BE2C (cell line): ENCODE results near the gene ANO9.

Experiments
- DNase-seq: peaks from one replicate; pipeline ENCODE4 v3.0.0-alpha.2; 2020
- H3K27me3 ChIP-seq: fragments of 250-450 bp; sonication (Bioruptor Pico); 2 replicates; pipeline ENCODE4 v1.5.1; 2020; ENCODE audit warnings: mild to moderate bottlenecking
- H3K36me3 ChIP-seq: fragments of 250-450 bp; sonication (Bioruptor Pico); 2 replicates; pipeline ENCODE4 v1.5.1; 2020; ENCODE audit warnings: mild to moderate bottlenecking
- H3K4me1 ChIP-seq: fragments of 250-450 bp; sonication (Bioruptor Pico); 2 replicates; pipeline ENCODE4 v1.5.1; 2020
- H3K4me3 ChIP-seq: 2 replicates; pipeline ENCODE4 v1.5.1; 2011; ENCODE audit warnings: low read depth, low read length
- H3K9me3 ChIP-seq: fragments of 250-450 bp; sonication (Bioruptor Pico); 2 replicates; pipeline ENCODE4 v1.5.1; 2020
- CTCF ChIP-seq: IDR thresholded peaks from 2 replicates; pipeline ENCODE4 v1.5.1; 2012; ENCODE audit warnings: mild to moderate bottlenecking, low read depth, low read length

Gene ANO9

GRCh38 chr11:468493-468892 lies 26.7 kb upstream of the ANO9 start:
- TF ChIP-seq CTCF = no peak
- no peaks in the 10 kb centered on the region for H3K27me3 ChIP-seq
- H3K36me3 ChIP-seq = no peaks in the 10 kb centered on the region
- no peak for DNase-seq
- no peaks in the 10 kb centered on the region for H3K4me1 ChIP-seq
- H3K4me3 ChIP-seq = no peak overlapping the region
- H3K9me3 ChIP-seq = no peaks in the 10 kb centered on the region

DNA sequence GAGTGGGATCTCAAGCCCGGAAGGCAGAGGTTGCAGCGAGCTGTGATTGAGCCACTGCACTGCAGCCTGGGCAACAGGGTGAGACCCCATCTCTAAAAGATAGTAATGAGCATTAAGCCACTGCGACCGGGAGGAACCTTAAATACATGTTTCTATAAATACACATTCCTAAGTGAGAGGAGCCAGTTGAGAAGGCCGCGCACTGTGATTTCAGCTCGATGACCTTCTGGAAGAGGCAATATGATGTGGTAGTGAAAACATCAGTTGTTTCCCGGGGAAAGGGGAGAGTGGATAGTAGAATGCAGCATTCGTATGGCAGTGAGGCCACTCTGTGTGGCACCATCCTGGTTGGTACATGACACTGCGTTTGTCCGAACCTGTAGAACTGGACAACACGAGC lies 26.2 kb upstream of the ANO9 start:
- no peaks in the 10 kb centered on the region for H3K36me3 ChIP-seq
- TF ChIP-seq CTCF = no peak
- no peaks in the 10 kb centered on the region for H3K27me3 ChIP-seq
- no peaks in the 10 kb centered on the region for H3K9me3 ChIP-seq
- H3K4me1 ChIP-seq = no peaks in the 10 kb centered on the region
- DNase-seq = no peak
- no peak overlapping the region for H3K4me3 ChIP-seq

- Histone ChIP-seq H3K27me3 (no peaks in the 10 kb centered on the region), H3K9me3 (no peaks in the 10 kb centered on the region), H3K36me3 (no peaks in the 10 kb centered on the region), H3K4me1 (no peaks in the 10 kb centered on the region), H3K4me3 (no peak overlapping the region)
- no peak for DNase-seq
- no peak for TF ChIP-seq CTCF
Measured at GRCh38 chr11:465896-466530, 24.2 kb upstream of the ANO9 start.

GRCh38 chr11:464316-464715 lies 22.5 kb upstream of the ANO9 start:
- H3K36me3 ChIP-seq = peaks cover 4% of the 10 kb centered on the region; the same call in 1 of the 2 replicates
- no peak overlapping the region for H3K4me3 ChIP-seq
- TF ChIP-seq CTCF = no peak

DNA sequence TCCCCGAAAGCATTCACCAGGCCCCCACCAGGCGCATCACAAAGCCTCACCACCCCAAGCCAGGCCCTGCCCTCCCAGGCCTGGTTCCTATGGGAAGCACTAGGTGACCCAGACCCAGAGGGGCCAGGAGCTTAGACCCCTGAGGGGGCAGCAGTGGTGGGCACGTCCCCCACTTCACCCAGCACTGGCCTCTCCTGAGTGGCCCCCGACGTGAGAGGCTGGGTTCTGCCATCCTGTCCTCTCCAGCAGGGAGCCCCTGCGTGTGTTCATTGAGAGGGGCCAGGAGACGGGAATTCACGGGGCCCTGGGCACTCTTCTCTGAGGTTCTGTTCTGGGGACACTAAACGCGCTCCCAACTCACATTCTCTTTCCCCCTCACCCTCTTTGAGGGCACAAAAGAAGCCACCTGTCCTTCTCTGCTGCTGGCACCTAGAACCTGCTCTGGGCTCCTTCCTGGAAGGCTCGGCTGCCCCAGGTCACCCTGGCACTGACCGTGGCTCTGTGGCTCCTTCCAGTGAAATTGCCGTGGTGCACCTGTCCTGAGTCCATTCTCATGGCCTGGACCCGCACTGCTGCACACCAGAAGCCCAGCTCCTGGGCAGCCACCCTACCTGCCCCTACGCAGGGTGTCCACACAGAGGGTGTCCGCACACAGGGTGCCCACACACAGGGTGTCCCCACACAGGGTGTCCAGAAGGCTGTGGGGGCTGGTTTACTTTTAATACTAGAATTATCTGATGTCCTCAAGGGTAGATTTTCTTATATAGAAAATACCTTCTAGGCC lies 20.5 kb upstream of the ANO9 start:
- no peak for TF ChIP-seq CTCF
- Histone ChIP-seq H3K36me3 (peaks cover 4% of the 10 kb centered on the region; the same call in 1 of the 2 replicates), H3K4me3 (no peak overlapping the region), H3K9me3 (no peaks in the 10 kb centered on the region), H3K27me3 (no peaks in the 10 kb centered on the region), H3K4me1 (no peaks in the 10 kb centered on the region)
- DNase-seq = no peak

More at GRCh38 chr11:464316-464715, 22.5 kb upstream of the ANO9 start:
- Histone ChIP-seq H3K4me1 (no peaks in the 10 kb centered on the region), H3K27me3 (no peaks in the 10 kb centered on the region), H3K9me3 (no peaks in the 10 kb centered on the region)
- DNase-seq = no peak

- H3K36me3 ChIP-seq = peaks cover 4% of the 10 kb centered on the region; the same call in 1 of the 2 replicates
- TF ChIP-seq CTCF = no peak
- DNase-seq = no peak
- no peak overlapping the region for H3K4me3 ChIP-seq
- H3K4me1 ChIP-seq = no peaks in the 10 kb centered on the region
- no peaks in the 10 kb centered on the region for H3K9me3 ChIP-seq
- H3K27me3 ChIP-seq = no peaks in the 10 kb centered on the region
Measured at GRCh38 chr11:461626-462025, 19.8 kb upstream of the ANO9 start.
